Activated naive CD4-positive, alpha-beta T cell treated with anti-CD3 and anti-CD28 coated beads, Interleukin-2, amount 50 U/mL, for 24 hours (primary cell): ENCODE results near the gene NCMAP.
A peak's percentile ranks its signal among the peaks of the same experiment; 100 is the strongest.
"Not testable (repeated sequence)": the region's sequence is repeated elsewhere in the genome, so short reads cannot be mapped to it uniquely, and the experiment has no call there.

Source experiments
- H3K27ac Mint-ChIP-seq: one replicate; pipeline ENCODE4 v1.8.0; 2021; ENCODE audit warnings: mild to moderate bottlenecking, mixed read lengths
- H3K27me3 Mint-ChIP-seq: one replicate; pipeline ENCODE4 v1.8.0; 2021; ENCODE audit warnings: mixed read lengths
- H3K36me3 Mint-ChIP-seq: one replicate; pipeline ENCODE4 v1.8.0; 2021; ENCODE audit warnings: mixed read lengths
- H3K4me1 Mint-ChIP-seq: one replicate; pipeline ENCODE4 v1.8.0; 2021; ENCODE audit warnings: mixed read lengths
- H3K4me3 Mint-ChIP-seq: one replicate; pipeline ENCODE4 v1.8.0; 2021; ENCODE audit warnings: mild to moderate bottlenecking, mixed read lengths
- H3K9me3 Mint-ChIP-seq: one replicate; pipeline ENCODE4 v1.8.0; 2021; ENCODE audit warnings: mixed read lengths

The NCMAP gene, protein sequence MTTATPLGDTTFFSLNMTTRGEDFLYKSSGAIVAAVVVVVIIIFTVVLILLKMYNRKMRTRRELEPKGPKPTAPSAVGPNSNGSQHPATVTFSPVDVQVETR

DNA sequence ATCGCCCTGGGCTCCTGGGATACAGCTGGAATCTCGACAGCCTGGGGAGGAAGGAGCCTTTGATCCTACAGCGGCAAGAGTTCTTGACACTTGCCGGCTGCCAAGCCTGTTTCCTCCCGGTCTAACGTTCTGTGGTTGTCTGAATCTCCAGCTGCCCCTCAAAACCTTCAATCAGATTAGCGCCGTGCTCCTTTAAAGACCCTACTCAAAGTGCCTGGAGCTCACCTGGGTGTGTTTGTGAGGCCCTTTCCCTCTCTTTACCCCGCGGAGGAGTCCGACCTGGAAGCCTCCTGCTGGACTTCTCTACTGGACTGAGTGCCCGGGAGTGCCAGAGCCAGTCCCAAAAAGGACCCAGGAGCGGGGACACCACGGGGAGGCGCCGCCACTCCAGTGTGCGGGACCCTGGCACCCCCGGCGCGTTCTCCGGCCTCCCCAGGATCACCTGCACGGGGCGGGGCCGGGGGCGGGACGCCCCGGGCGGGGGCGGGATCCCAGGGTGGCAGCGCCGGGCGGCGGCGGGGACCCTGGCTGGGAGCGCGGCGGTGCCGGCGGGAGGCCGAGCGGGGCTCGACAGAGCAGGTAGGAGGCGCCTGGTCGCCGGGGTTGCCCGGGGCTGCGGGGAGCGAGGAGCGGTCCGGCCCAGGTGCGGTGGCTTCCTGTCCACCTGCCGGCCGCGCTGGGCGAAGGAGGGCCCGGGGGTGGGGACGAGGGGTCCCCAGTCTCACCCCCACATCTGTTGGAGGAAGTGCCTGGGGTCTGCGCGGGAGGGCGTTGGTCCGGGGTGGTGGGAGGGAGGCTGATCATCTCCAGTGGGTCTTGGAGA lies at the start of gene NCMAP:
Gene NCMAP, plus strand, starts transcription at position 497 of the 823 bp plus-strand sequence. CDS start 39,344 bp downstream, outside the sequence.
- peaks cover 15% of the 10 kb centered on the region for H3K4me1 Mint-ChIP-seq
- no peaks in the 10 kb centered on the region for H3K9me3 Mint-ChIP-seq
- H3K27me3 Mint-ChIP-seq = no peaks in the 10 kb centered on the region
- H3K4me3 Mint-ChIP-seq = peak within 1 kb of the TSS; percentile 81
- H3K36me3 Mint-ChIP-seq = no peaks in the 10 kb centered on the region
- H3K27ac Mint-ChIP-seq = peak within 1 kb of the TSS; percentile 41

DNA sequence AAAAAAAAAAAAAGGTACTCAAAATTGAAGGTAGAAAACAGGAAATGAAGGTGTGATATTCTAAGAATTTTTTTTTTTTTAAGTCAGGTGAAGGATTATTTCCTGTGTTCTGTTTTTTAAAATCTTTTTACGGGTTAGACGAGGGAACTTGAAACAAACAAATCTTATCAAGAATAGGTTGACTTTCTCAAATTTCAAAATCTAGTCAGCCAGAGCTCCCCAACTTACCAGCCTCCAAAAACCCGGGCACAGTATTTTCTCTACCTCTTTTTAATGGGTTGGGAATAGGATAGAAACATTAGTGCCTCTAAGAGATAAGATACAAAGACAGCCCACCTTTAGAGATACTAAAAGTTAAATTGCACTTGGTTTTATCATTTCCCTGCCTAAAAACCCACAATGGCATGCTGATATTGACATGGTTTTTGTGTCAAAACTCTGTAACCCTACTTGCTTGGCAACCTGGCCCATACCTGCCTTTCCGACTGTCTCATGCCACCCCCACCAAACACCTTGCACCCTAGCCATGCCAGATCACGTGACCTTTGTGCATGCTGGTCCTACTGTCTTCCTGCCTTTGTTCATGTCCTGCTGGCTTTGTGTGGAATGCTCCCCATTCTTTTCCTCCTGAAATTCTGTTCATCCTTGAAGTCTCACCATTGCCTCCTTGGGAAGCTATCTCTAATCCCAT lies 49.1 kb upstream of the NCMAP start:
- Mint-ChIP-seq H3K36me3 (peaks cover 8% of the 10 kb centered on the region), H3K4me3 (peak overlapping the region; percentile 82), H3K9me3 (no peaks in the 10 kb centered on the region), H3K27ac (peak overlapping the region; percentile 98), H3K27me3 (no peaks in the 10 kb centered on the region), H3K4me1 (peaks cover 80% of the 10 kb centered on the region)

DNA sequence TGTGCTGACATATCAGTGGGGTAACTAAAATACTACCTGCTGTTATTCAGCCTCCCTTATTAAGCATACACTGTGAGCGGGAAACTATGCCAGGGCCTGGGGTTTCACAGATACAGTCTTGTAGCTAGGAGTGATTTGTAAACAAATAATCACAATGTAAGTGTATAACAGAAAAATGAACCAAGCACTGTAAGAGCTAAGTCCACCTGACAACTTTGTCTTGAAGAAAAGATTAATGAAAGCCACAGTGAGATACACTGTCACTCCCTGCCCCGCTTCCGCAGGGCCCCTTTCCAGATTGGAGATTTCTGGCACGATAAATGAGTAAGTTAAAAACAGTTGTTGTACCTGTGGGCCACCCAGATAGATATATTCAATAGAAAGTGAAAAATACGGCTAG lies 48.5 kb upstream of the NCMAP start:
- no peaks in the 10 kb centered on the region for H3K9me3 Mint-ChIP-seq
- H3K36me3 Mint-ChIP-seq = peaks cover 9% of the 10 kb centered on the region
- peaks cover 85% of the 10 kb centered on the region for H3K4me1 Mint-ChIP-seq
- peak overlapping the region; percentile 98 for H3K27ac Mint-ChIP-seq
- H3K27me3 Mint-ChIP-seq = no peaks in the 10 kb centered on the region
- H3K4me3 Mint-ChIP-seq = peak overlapping the region; percentile 82

DNA sequence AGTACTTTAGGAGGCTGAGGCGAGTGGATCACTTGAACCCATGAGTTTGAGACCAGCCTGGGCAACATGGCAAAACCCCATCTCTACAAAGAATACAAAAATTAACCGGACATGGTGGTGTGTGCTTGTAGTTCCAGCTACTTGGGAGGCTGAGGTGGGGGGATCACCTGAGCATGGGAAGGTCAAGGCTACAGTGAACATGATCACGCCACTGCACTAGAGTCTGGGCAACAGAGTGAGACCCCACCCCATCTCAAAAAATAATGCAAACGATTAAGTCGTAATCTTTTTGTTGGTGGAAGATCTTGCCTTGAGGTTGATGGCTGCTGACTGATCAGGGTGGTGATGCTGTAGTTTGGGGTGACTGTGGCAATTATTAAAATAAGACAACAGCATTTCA lies 47.0 kb upstream of the NCMAP start:
- Mint-ChIP-seq H3K4me1 (peaks cover 89% of the 10 kb centered on the region), H3K27me3 (no peaks in the 10 kb centered on the region), H3K36me3 (peaks cover 9% of the 10 kb centered on the region), H3K9me3 (no peaks in the 10 kb centered on the region), H3K4me3 (peak overlapping the region; percentile 42), H3K27ac (peak overlapping the region; percentile 98)

DNA sequence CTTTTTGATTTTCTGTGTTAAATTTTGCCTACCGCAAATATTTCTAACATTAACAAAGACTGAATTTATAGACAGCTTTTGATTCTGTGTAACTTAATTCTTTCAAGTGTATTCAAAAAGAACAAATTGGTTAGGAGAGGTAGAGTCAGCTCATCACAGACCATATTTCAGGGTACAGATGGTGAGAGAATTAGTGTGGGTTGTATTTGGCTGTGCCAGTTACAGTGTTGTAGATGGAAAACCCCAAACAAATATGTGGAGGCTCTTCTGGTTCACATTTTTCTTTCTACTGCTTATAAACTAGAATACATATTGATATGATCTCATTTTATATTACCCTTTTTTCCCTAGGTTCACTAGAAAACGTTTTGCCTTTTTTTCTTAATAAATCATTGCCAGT lies 42.2 kb upstream of the NCMAP start:
- Mint-ChIP-seq H3K4me1 (peaks cover 85% of the 10 kb centered on the region), H3K27ac (peak overlapping the region; percentile 92), H3K9me3 (no peaks in the 10 kb centered on the region)

DNA sequence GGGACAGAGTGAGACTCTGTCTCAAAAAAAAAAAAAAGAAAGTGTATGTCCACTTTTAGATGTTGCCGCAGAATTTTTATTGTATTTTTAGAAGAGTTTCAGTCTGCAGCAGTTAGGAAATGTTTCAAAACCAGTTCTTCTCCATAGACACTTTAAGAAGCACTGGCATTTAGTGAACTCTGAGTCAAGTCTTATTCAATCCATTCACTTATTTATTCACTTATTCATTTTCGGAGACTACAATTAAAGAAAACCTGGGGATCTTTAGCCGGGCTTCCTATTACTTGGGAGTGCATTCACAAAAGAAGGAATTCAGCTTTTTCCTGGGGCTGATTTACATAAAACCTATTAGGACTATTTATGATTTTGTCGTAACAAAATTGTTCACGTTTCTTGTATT lies 40.9 kb upstream of the NCMAP start:
- H3K36me3 Mint-ChIP-seq = peaks cover 16% of the 10 kb centered on the region
- peak overlapping the region; percentile 72 for H3K27ac Mint-ChIP-seq
- H3K4me3 Mint-ChIP-seq = no peak overlapping the region
- H3K4me1 Mint-ChIP-seq = peaks cover 85% of the 10 kb centered on the region
- H3K27me3 Mint-ChIP-seq = no peaks in the 10 kb centered on the region
- peaks cover under 1% of the 10 kb centered on the region for H3K9me3 Mint-ChIP-seq

More for the DNA sequence above, 42.2 kb upstream of the NCMAP start:
- Mint-ChIP-seq H3K4me3 (peak overlapping the region; percentile 45), H3K27me3 (no peaks in the 10 kb centered on the region), H3K36me3 (peaks cover 12% of the 10 kb centered on the region)

DNA sequence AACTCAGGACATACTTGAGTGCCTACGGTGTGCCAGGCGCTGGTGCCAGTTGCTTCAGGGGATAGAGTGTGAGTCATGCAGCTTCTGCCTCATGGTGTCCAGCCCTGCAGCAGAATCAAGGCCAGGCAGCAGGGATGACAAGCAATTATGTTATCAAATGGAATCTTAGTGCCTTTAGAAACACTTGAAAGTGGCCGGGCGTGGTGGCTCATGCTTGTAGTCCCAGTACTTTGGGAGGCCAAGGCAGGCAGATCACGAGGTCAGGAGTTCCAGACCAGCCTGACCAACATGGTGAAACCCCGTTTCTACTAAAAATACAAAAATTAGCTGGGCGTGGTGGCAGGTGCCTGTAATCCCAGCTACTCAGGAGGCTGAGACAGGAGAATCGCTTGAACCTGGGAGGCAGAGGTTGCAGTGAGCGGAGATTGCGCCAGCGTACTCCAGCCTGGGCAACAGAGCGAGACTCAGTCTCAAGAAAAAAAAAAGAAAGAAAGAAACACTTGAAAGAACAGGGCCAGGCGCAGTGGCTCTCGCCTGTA lies 40.1 kb upstream of the NCMAP start:
- not testable (repeated sequence) for H3K9me3 Mint-ChIP-seq, H3K27me3 Mint-ChIP-seq
- H3K4me3 Mint-ChIP-seq = peak overlapping the region; percentile 12
- H3K36me3 Mint-ChIP-seq = peaks cover 19% of the 10 kb centered on the region
- H3K4me1 Mint-ChIP-seq = peaks cover 83% of the 10 kb centered on the region
- H3K27ac Mint-ChIP-seq = peak overlapping the region; percentile 72

DNA sequence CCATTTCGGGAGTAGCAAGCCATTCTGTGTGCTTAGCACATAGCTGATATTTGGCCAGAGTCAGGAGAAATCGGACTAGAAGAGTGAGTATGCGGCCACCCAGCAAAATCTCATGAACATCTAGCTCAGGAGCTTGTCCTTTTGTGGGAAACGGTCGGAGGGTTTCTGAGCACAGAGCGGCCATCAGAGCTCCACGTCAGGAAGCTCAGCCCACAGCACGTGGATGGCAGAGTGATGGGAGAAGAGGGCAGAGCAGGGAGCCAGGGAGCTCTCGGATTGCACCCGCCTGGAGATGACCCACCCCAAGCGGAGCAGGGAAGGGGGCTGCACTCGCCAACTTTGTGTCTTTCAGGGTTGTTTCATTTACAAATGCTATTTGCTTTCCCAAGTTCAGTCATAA lies 39.4 kb upstream of the NCMAP start:
- Mint-ChIP-seq H3K27me3 (no peaks in the 10 kb centered on the region), H3K9me3 (peaks cover 6% of the 10 kb centered on the region), H3K36me3 (peaks cover 19% of the 10 kb centered on the region), H3K27ac (peak overlapping the region; percentile 53), H3K4me3 (no peak overlapping the region), H3K4me1 (peaks cover 83% of the 10 kb centered on the region)

DNA sequence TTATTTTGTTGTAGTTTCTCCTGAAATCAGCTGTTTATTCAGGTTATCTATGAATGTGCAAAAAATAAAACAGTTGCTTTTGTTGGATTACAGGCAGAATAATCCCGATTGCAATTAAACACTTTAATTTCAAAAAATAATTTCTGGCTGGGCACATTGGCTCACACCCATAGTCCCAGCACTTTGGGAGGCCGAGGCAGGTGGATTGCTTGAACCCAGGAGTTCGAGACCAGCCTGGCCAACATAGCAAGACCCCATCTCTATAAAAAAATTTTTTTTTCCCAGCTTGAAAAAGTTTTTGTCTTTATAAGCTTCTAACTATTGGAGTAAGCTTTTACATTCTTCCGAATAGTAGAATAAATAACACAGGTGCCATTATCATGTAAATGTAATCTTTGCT lies 38.0 kb upstream of the NCMAP start:
- Mint-ChIP-seq H3K27ac (no peak overlapping the region), H3K4me3 (no peak overlapping the region), H3K27me3 (no peaks in the 10 kb centered on the region), H3K9me3 (peaks cover 6% of the 10 kb centered on the region), H3K4me1 (peaks cover 81% of the 10 kb centered on the region), H3K36me3 (peaks cover 15% of the 10 kb centered on the region)

DNA sequence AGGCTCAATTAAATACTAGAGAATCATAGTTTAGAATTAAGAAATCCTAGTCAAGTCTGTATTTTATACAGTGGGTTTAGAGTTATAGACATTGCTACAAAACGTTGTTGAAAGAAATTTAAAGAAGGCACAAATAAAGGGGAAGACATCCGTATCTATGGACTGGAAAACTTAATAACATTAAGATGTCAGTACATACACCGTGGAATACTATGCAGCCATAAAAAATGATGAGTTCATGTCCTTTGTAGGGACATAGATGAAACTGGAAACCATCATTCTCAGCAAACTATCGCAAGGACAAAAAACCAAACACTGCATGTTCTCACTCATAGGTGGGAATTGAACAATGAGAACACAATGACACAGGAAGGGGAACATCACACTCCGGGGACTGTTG lies 35.6 kb upstream of the NCMAP start:
- Mint-ChIP-seq H3K4me3 (peak overlapping the region; percentile 26), H3K4me1 (peaks cover 79% of the 10 kb centered on the region), H3K27ac (peak overlapping the region; percentile 71), H3K36me3 (peaks cover 17% of the 10 kb centered on the region)
- H3K9me3 Mint-ChIP-seq, H3K27me3 Mint-ChIP-seq: not testable (repeated sequence)

DNA sequence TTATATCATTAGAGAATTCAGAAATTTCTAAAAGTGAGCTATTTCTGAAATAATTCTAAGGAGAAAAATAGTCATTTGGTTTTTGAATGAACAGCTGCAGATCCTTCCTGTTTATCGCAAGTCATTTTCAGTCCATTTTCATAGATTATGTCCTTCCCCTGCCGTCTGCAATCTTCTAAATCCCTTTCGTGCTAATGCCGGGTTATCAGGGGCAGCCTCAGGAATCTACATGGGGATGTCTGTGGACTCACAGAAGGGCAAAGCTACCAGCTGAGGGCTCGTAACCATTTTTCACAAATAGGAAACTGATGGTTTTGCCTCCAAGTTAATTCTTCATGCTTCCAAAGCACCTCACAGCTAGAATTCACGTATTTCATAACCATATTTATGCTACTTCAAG lies 30.3 kb upstream of the NCMAP start:
- Mint-ChIP-seq H3K4me1 (peaks cover 78% of the 10 kb centered on the region), H3K4me3 (no peak overlapping the region), H3K27me3 (no peaks in the 10 kb centered on the region), H3K9me3 (no peaks in the 10 kb centered on the region), H3K36me3 (peaks cover 3% of the 10 kb centered on the region), H3K27ac (peak overlapping the region; percentile 79)

DNA sequence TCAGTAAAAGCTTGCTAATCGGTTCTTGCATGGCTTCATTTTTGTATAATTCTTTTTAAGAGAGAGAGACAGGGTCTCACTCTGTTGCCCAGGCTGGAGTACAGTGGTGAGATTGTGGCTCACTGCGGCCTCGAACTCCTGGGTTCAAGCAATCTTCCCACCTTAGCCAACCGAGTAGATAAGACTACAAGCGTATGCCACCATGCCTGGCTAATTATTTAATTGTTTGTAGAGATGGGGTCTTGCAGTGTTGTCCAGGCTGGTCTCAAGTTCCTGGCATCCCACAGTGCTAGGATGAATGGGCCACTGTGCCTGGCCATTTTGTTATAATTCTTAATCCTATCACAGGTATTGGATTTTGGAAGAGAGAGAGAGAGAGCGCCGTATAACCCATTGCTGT lies 29.8 kb upstream of the NCMAP start:
- Mint-ChIP-seq H3K27me3 (no peaks in the 10 kb centered on the region), H3K9me3 (no peaks in the 10 kb centered on the region), H3K36me3 (peaks cover 4% of the 10 kb centered on the region), H3K4me3 (peak overlapping the region; percentile 30), H3K4me1 (peaks cover 77% of the 10 kb centered on the region), H3K27ac (peak overlapping the region; percentile 79)

DNA sequence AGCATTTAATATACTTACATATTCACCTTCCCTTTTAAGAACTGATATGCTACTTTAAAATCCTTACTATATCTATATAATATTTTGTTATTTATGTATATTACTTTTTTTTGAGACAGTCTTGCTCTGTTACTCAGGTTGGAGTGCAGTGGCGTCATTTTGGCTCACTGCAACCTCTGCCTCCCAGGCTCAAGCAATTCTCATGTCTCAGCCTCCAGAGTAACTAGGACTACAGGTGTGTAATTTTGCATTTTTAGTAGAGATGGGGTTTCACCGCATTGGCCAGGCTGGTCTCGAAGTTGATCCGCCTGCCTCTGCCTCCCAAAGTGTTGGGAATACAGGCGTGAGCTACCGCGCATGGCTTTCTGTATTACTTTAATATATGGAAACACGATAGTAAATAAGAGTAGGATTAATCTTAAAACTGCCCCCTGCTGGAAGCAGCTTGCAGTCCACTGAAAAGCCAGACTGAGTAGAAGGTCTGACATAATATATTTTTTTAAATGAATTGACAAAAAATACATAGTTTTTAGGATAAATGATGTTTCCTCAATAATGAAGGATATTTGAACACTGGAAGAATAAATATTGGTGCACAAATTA lies 28.8 kb upstream of the NCMAP start:
- Mint-ChIP-seq H3K36me3 (peaks cover 5% of the 10 kb centered on the region), H3K4me1 (peaks cover 79% of the 10 kb centered on the region), H3K27ac (peak overlapping the region; percentile 2)

DNA sequence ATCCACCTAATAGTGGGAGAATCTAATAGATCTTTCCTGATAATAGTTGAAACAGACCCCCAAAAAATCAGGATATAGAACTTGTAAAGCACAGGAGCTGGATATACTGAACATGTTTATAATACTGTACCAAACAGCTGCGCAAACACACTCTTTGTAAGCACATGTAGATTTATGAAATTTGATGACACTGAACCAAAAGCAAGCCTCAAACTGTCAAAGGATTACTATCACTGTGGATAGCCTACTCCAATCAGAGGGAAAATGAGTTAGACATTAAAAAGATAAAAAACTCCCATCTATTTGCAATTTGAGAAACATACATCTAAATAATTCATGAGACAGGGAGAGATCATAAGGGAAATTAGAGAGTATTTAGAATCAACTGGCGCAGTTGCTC lies 27.1 kb upstream of the NCMAP start:
- peak overlapping the region; percentile 6 for H3K4me3 Mint-ChIP-seq
- peak overlapping the region; percentile 90 for H3K27ac Mint-ChIP-seq

More for the DNA sequence above, 28.8 kb upstream of the NCMAP start:
- Mint-ChIP-seq H3K4me3 (no peak overlapping the region), H3K9me3 (no peaks in the 10 kb centered on the region), H3K27me3 (no peaks in the 10 kb centered on the region)

DNA sequence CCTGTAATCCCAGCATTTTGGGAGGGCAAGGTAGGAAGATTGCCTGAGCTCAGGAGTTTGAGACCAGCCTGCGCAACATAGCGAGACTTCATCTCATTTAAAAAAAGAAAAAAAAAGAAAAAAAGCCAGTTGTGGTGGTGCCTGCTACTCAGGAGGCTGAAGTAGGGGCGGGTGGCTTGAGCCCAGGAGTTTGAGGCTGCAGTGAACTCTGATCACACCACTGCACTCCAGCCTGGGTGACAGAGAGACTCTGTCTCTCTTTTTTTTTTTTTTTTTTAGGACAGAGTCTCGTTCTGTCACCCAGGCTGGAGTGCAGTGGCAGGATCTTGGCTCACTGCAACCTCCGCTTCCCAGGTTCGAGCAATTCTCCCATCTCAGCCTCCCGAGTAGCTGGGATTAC lies 26.6 kb upstream of the NCMAP start:
- Mint-ChIP-seq H3K27ac (peak overlapping the region; percentile 90), H3K36me3 (peaks cover 12% of the 10 kb centered on the region), H3K4me1 (peaks cover 77% of the 10 kb centered on the region)
- not testable (repeated sequence) for H3K4me3 Mint-ChIP-seq, H3K9me3 Mint-ChIP-seq, H3K27me3 Mint-ChIP-seq

More for the DNA sequence above, 27.1 kb upstream of the NCMAP start:
- H3K27me3 Mint-ChIP-seq = no peaks in the 10 kb centered on the region
- peaks cover 9% of the 10 kb centered on the region for H3K36me3 Mint-ChIP-seq
- no peaks in the 10 kb centered on the region for H3K9me3 Mint-ChIP-seq
- peaks cover 77% of the 10 kb centered on the region for H3K4me1 Mint-ChIP-seq
